DOHH2 (cell line): ENCODE data around the gene UTRN.

ENCODE experiments used
- H3F3A ChIP-seq: fragments of 200-600 bp; sonication (generic), shearing (Covaris generic); 2 replicates; pipeline ENCODE4 v1.6.0; 2016; ENCODE audit warnings: antibody characterized with exemption, mild to moderate bottlenecking; ENCODE audit not compliant: control insufficient read depth, insufficient read depth
- H3K27ac ChIP-seq: fragments of 200-600 bp; sonication (generic); 2 replicates; pipeline ENCODE4 v1.5.1; 2014; ENCODE audit warnings: low read depth, mild to moderate bottlenecking, low read length, moderate library complexity
- H3K27me3 ChIP-seq: fragments of 200-600 bp; sonication (generic); 2 replicates; pipeline ENCODE4 v1.6.1; 2014; ENCODE audit warnings: mild to moderate bottlenecking, low read length, mixed read lengths; ENCODE audit not compliant: control insufficient read depth
- H3K36me3 ChIP-seq: fragments of 200-600 bp; sonication (generic); 2 replicates; pipeline ENCODE4 v1.6.1; 2014; ENCODE audit warnings: mild to moderate bottlenecking, low read length, moderate library complexity, mixed read lengths; ENCODE audit not compliant: control insufficient read depth
- H3K4me1 ChIP-seq: fragments of 200-600 bp; sonication (generic); 2 replicates; pipeline ENCODE4 v1.6.1; 2014; ENCODE audit warnings: mild to moderate bottlenecking, low read length, mixed read lengths; ENCODE audit not compliant: control insufficient read depth
- H3K4me2 ChIP-seq: fragments of 200-600 bp; sonication (generic); 2 replicates; pipeline ENCODE4 v1.6.0; 2014; ENCODE audit warnings: mild to moderate bottlenecking, low read length, moderate library complexity
- H3K4me3 ChIP-seq: fragments of 200-600 bp; sonication (generic); 2 replicates; pipeline ENCODE4 v1.5.1; 2014; ENCODE audit warnings: mild to moderate bottlenecking, low read length, mixed read lengths
- H3K79me2 ChIP-seq: fragments of 200-600 bp; sonication (generic); 2 replicates; pipeline ENCODE4 v1.6.1; 2014; ENCODE audit warnings: mild to moderate bottlenecking, low read length, mixed read lengths; ENCODE audit not compliant: control insufficient read depth
- H3K9me2 ChIP-seq: fragments of 200-600 bp; sonication (generic); replicated peaks from 2 replicates; pipeline ENCODE4 v1.6.1; 2014; ENCODE audit warnings: mild to moderate bottlenecking, low read length, mixed read lengths; ENCODE audit not compliant: control insufficient read depth
- H3K9me3 ChIP-seq: fragments of 200-600 bp; sonication (generic); 2 replicates; pipeline ENCODE4 v1.6.1; 2014; ENCODE audit warnings: antibody characterized with exemption, low read length, mixed read lengths; ENCODE audit not compliant: control insufficient read depth, insufficient read depth
- H4K20me1 ChIP-seq: fragments of 200-600 bp; sonication (generic); 2 replicates; pipeline ENCODE4 v1.6.0; 2014; ENCODE audit warnings: low read depth, mild to moderate bottlenecking, antibody characterized with exemption, low read length, moderate library complexity; ENCODE audit not compliant: control insufficient read depth, insufficient read depth
- EZH2phosphoT487 ChIP-seq: fragments of 200-600 bp; sonication (generic); IDR thresholded peaks from 2 replicates; pipeline ENCODE4 v1.6.1; 2017; ENCODE audit warnings: borderline replicate concordance, mild to moderate bottlenecking, antibody characterized with exemption, low read length, moderate library complexity, mixed read lengths
- TF ChIP-seq, protein P1 (sequence below): fragments of 200-600 bp; sonication (generic); IDR thresholded peaks from one replicate; pipeline ENCODE4 v1.5.1; 2014; ENCODE audit warnings: antibody characterized with exemption, mild to moderate bottlenecking, low read depth, low read length; ENCODE audit not compliant: poor library complexity, severe bottlenecking

Gene UTRN

DNA sequence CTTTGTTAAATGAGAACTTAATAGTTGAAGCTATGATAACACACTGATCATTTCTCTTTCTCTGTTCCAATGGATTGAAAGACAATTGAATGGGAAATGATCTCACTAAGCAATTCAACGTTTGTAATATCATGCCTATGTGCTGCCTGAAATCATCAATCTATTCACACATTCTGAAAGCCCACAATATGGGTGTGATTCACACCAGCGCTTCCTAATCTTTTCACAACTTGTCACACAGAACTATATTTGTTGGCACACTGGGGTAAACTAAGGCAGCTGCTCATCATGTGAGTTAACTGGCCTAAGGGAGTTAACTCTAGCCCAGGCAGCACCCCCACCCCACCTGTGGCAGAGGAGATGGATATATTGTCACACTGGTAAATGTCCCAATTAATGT lies 37.1 kb upstream of the UTRN start:
- H4K20me1 ChIP-seq = no peaks in the 10 kb centered on the region
- no peaks in the 10 kb centered on the region for H3K4me1 ChIP-seq
- no peaks in the 10 kb centered on the region for H3K27me3 ChIP-seq
- no peaks in the 10 kb centered on the region for H3K9me2 ChIP-seq
- H3K36me3 ChIP-seq = no peaks in the 10 kb centered on the region
- no peak overlapping the region for H3K4me3 ChIP-seq
- H3F3A ChIP-seq = no peaks in the 10 kb centered on the region
- no peaks in the 10 kb centered on the region for H3K79me2 ChIP-seq
- no peak overlapping the region for H3K4me2 ChIP-seq
- no peaks in the 10 kb centered on the region for H3K9me3 ChIP-seq
- no peak for TF ChIP-seq EZH2phosphoT487
- TF ChIP-seq, protein P1, sequence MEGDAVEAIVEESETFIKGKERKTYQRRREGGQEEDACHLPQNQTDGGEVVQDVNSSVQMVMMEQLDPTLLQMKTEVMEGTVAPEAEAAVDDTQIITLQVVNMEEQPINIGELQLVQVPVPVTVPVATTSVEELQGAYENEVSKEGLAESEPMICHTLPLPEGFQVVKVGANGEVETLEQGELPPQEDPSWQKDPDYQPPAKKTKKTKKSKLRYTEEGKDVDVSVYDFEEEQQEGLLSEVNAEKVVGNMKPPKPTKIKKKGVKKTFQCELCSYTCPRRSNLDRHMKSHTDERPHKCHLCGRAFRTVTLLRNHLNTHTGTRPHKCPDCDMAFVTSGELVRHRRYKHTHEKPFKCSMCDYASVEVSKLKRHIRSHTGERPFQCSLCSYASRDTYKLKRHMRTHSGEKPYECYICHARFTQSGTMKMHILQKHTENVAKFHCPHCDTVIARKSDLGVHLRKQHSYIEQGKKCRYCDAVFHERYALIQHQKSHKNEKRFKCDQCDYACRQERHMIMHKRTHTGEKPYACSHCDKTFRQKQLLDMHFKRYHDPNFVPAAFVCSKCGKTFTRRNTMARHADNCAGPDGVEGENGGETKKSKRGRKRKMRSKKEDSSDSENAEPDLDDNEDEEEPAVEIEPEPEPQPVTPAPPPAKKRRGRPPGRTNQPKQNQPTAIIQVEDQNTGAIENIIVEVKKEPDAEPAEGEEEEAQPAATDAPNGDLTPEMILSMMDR = no peak
- no peak overlapping the region for H3K27ac ChIP-seq

DNA sequence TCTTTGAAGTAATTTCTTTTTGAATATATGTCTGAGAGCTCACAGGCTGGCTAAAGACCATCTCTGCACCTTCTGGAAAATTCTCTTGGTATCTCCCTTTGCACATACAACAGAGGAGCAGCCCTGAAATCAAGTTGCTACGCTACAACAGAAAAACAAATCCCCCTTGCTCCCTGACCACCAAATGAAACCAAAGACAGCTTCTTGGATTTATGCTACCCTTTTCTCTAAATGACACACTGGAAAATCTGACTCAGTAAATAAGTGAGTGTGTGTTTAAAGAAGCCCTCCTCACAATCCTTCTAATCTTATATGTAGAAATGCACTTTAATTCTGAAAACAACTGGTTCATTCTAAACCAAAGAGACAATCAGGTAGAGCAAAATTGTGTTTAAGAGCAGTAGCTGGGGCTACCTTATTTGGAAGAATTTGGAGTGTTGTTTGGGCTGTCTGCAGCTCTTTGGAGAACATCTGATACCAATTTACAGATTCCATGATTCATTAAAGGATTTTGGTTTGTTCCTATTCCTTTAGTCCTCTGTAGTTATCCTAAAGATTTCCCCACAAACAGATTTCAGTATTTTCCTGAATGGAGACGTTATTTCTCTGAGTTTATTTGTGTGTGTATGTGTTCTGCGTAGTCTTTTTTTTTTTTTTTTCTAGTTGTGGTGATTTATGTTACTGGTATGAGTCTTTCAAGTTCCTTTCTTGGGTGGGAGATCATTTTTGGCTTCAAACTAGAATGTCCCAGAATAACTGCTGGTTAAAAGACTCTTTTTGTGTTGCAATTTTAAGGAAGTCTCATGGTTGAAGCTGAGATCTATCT lies 36.4 kb upstream of the UTRN start:
- H3K36me3 ChIP-seq = no peaks in the 10 kb centered on the region
- no peaks in the 10 kb centered on the region for H4K20me1 ChIP-seq
- no peaks in the 10 kb centered on the region for H3K9me2 ChIP-seq
- H3F3A ChIP-seq = no peaks in the 10 kb centered on the region
- no peaks in the 10 kb centered on the region for H3K4me1 ChIP-seq
- H3K79me2 ChIP-seq = no peaks in the 10 kb centered on the region
- H3K4me2 ChIP-seq = no peak overlapping the region
- TF ChIP-seq EZH2phosphoT487 = no peak
- no peak overlapping the region for H3K4me3 ChIP-seq
- H3K9me3 ChIP-seq = no peaks in the 10 kb centered on the region
- no peak overlapping the region for H3K27ac ChIP-seq
- no peaks in the 10 kb centered on the region for H3K27me3 ChIP-seq

- no peaks in the 10 kb centered on the region for H3K79me2 ChIP-seq
- H3K9me2 ChIP-seq = no peaks in the 10 kb centered on the region
- no peaks in the 10 kb centered on the region for H3K4me1 ChIP-seq
- H3F3A ChIP-seq = no peaks in the 10 kb centered on the region
- H3K27me3 ChIP-seq = no peaks in the 10 kb centered on the region
- TF ChIP-seq EZH2phosphoT487 = no peak
- H3K4me2 ChIP-seq = no peak overlapping the region
- no peaks in the 10 kb centered on the region for H3K9me3 ChIP-seq
- no peak overlapping the region for H3K27ac ChIP-seq
- H4K20me1 ChIP-seq = no peaks in the 10 kb centered on the region
- H3K4me3 ChIP-seq = no peak overlapping the region
- H3K36me3 ChIP-seq = no peaks in the 10 kb centered on the region
These were observed 34.9 kb upstream of the UTRN start for GRCh38 chr6:144250276-144250675.

DNA sequence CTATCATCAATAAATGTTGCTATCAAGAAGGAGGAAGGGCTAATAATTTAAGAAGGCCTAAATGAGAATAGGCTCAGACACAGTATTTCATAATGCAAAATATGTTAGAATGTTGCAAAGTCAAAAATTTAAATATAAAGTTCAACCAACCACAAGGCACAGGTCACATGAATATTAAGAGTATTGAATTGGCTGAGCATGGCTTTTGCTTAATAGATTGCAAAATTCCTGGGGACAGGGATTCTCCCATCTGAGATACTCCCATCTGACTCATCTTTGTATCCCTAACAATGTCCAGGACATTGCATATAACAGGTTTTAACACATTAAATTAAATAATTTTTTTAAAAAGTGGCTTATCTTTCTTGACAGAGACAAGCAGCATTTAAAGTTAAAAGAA lies 32.9 kb upstream of the UTRN start:
- H3K79me2 ChIP-seq = no peaks in the 10 kb centered on the region
- no peaks in the 10 kb centered on the region for H3K36me3 ChIP-seq
- H3K4me2 ChIP-seq = no peak overlapping the region
- no peaks in the 10 kb centered on the region for H3F3A ChIP-seq
- TF ChIP-seq EZH2phosphoT487 = no peak
- TF ChIP-seq, protein P1 = no peak
- no peak overlapping the region for H3K27ac ChIP-seq
- no peaks in the 10 kb centered on the region for H3K27me3 ChIP-seq
- H3K9me3 ChIP-seq = no peaks in the 10 kb centered on the region
- no peaks in the 10 kb centered on the region for H4K20me1 ChIP-seq
- no peak overlapping the region for H3K4me3 ChIP-seq
- H3K4me1 ChIP-seq = no peaks in the 10 kb centered on the region
- H3K9me2 ChIP-seq = no peaks in the 10 kb centered on the region
